ENCODE measurements around the gene IL3RA.

IL3RA gene

DNA sequence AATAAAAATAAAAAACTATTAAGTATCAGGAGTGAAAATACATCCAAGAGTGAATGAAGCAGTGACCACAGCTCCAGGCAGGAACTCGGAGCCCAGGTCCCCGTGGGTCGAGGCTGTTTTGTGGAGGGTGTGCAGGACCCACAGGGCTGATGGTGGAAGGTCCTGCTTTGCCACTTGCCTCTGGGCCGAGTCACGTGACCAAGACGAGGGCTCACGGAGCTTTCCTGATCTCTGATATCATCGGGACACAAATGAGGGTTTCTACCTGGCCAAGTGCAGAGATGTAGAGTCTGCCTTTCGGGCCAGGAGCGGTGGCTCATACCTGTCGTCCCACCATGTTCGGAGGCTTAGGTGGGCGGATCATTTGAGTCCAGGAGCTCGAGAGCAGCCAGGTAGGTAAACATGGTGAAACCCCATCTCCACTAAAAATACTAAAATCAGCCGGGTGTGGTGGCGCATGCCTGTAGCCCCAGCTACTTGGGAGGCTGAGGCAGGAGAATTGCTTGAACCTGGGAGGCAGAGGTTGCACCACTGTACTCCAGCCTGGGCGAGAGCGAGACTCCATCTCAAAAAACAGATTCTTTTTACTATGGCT, 48.2 kb downstream of the IL3RA start:
- DNase-seq (ENCODE audit: low read depth), result no peak

DNA sequence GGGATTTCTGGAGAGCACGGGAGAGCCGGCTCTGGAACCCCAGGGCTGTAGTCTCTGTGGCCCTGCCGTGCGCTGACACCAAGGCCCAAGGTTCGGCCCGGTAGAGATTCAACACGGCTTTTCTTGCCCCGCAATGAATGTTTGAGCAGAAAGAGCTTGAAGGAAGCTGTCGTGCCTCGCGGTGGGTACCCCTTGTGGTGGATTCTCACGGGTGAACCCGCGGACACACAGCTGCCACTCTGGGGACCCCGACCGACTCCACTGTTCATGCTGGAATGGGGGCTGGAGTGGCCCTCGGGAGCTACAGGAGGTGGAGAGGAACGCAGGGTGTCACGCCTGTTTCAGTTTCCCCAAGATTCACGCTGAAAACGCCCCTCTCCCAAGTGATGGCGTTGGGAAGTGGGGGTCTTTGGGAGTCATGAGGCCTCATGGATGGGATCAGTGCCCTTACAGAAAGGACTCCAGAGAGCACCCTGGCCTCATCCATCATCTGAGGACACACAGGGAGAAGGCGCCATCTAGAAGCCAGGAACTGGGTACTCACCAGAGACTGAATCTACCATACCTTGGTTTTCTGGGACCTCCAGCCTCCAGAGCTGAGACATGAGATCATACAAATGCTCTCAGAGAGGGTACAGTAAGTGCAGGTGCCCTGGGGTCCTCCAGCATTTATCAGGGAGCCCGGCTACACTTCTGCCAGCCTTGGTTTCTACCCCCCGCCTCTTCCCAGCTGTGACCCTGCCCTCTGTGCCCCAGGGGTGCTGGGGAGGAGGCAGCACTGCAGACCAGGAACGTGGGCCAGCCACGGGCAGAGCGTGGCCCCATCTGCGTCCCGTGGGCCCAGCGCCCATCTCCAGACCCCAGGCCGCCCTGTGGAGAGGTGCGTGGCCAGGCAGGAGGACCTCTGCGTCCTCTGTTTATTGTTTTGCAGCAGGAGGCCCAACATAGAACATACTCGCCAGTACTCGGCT, 49.0 kb downstream of the IL3RA start:
- DNase-seq (ENCODE audit: low read depth), result no peak

DNA sequence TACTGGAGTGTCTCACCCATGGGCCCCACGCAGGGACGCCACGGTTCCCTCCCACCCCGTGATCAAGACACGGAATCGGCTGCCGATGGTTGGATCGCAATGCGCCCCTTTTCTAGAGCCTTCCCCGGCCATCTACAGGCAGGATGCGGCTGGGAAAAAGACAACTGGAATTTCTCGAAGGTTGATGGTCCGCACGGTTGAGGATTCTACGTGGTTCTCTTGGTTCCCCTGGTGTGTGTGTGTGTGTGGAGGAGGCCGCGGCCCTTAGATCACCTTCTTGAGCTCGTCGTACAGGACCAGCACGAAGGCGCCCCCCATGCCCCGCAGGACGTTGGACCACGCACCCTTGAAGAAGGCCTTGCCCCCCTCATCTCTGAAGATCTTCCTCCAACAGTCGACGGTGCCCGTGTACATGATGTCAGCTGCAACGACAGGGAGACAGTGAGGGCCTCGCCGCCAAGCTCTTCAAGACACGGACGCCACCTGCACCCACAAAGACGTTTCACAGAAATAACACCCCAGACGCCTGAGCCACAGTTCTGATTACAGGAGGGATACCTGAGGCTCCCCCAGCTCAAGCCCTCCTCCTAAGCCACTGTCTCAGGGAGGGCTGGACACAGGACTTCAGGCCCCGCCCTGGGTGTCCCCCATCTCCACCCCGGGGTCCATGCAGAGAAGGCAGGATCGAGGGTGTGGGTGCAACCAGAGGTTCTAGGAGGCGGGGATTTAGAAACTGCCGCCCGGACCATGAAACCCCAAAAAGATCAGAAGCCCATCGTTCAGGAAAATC, 49.9 kb downstream of the IL3RA start:
- no peak for DNase-seq (ENCODE audit: low read depth)

DNA sequence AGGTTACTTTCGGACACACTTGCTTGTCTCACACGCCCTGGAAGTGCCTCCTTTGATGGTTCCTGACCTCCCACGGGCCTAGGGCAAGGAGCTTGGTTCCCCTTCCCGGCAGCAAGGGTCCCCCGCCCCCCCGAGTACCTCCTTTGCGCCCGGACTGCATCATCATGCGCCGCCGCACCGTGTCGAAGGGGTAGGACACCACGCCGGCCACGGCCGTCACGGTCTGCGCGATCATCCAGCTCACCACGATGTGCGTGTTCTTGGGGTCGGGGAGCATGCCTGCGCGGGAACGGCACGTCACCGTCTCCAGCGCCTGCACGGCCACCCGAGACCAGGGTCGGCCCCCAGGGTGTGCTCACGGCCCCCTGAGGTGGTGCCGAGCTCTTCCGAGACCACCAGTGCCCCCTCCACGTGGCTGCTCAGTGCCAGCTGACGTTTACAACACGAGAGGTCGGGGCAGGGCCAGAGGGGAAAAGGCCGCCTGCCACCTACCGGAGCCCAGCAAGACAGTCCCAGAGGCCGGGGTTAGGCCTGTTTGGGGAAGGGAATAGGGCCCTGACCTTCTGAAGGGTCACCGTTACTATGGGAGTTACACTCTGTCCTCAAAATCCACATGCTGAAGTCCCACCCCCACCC, 50.7 kb downstream of the IL3RA start:
- DNase-seq (ENCODE audit: low read depth), result no peak

DNA sequence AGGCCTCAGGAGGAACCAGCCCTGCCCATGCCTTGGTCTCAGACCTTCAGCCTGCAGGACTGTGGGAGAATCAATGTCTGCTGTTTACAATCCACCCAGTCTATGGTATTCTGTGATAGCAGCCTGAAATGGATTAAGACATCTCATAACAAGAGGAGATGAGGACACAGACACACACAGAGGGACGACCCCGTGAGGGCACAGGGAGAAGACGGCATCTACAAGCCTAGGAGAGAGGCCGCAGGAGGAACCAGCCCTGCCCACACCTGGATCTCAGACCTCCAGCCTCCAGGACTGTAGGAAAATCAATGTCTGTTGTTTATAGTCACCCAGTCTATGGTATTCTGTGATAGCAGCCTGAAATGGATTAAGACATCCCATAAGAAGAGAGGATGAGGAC, 52.1 kb downstream of the IL3RA start:
- no peak for DNase-seq (ENCODE audit: low read depth)

DNA sequence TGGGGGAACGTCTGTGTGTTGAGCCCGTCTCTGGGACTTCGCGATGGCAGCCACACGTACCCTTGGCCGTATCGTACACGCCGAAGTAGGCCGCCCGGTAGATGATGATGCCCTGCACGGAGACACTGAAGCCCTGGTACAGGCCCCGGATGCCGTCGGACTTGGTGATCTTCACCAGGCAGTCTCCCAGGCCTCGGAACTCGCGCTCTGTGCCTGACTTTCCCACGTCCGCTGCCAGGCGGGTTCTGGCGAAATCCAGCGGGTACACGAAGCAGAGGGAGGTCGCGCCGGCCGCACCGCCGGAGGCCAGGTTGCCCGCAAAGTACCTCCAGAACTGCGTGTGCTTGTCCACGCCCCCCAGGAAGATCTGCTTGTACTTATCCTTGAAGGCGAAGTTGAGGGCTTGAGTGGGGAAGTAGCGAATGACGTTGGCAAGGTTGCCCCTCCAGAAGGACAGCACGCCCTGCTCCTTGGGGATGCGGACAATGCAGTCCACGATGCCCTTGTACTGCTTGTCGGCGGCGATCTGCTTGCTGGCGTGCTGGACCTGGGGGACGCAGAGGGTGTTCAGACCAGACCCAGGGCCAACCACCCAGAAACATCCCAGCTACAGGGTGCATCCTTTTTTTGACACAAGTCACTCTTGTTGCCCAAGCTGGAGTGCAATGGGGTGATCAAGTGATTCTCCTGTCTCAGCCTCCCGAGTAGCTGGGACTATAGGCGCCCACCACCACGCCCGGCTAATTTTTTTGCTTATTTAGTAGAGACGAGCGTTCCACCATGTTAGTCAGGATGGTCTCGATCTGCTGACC, 52.8 kb downstream of the IL3RA start:
- no peak for DNase-seq (ENCODE audit: low read depth)

DNA sequence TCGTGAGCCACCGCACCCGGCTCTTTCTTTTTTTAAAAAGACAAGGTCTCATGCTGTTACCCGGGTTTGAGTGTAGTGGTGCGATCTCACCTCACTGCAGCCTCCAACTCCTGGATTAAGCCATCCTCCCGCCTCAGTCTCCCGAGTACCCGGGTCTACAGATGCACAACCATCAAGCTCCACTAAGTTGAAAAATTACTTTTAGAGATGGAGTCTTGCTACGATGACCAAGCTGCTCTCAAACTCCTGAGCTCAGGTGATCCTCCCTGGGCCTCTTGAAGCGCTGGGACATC, 53.4 kb downstream of the IL3RA start:
- no peak for DNase-seq (ENCODE audit: low read depth)

DNA sequence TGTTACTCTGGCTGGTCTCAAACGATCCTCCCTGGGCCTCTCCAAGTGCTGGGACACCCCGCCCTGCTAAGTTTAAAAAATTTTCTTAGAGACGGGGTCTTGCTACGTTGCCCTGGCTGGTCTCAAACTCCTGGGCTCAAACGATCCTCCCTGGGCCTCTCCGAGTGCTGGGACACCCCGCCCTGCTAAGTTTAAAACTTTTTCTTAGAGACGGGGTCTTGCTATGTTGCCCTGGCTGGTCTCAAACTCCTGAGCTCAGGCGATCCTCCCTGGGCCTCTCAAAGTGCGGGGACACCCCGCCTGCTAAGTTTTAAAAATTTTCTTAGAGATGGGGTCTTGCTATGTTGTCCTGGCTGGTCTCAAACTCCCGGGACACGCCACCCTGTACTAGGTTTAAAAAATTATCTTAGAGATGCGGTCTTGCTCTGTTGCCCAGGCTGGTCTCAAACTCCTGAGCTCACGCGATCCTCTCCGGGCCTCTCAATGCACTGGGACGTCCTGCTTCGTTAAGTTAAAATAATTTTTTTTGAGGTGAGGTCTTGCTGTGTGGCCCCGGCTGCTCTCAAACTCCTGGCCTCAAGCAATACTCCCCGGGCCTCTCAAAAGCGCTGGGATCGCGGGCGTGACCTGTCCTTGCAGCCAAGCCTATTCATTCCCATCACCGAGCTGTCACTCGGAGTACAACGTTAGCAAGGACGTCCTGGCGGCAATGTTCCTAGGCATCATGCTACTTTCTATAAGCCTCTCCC, 54.2 kb downstream of the IL3RA start:
- DNase-seq (ENCODE audit: low read depth), result no peak

DNA sequence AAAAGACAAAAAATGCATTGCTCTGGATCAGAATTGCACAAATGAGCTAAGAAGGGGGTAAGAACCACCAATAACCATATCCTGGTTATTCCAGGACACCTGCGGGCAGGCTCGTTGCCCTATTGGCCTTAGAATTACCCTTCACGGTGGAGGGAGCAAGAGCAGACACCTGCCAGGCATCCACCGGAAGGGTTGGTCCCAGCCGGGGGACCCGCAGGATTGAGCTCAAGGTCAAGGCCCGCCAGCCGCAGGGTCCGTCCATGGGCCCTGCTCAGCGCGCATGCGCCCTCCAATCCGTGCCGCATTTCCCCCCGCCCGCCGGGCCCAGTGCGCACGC, 54.8 kb downstream of the IL3RA start:
- DNase-seq (ENCODE audit: low read depth), result peak; percentile 90

DNA sequence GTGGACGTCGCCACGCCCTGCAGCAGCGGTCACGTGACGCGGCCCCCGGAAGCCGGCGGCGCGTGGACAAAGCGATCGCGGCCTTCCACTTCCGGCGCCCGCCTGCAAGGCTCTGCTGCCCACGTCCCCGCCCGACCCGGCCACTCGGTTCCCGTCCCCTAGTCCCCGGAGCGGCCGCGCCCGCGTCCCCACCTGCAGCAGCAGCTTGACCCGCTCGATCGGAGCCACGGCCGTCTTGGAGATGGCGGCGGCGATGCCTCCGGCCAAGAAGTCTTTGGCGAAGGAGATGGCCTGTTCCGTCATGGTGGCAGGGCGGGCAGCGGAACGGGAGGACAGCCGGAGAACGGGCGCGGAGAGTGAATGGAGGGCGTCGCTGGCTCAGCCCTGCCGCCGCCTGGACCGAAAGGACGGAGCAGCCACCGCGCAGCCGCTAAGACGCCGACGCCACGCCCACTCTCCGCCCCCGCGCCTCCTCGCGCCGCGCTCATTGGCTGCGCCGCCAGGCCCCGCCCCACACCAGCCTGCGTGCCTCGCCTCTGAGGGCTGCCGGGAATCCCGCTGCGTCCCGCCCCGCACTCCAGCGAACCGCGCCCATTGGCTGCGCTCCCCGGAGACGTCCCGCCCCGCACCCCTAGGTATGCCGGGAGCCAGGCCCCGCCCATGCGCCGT, 55.3 kb downstream of the IL3RA start, which contains the start of gene SLC25A6:
Gene SLC25A6 (minus strand): TSS at position 407 of the 669 bp plus-strand sequence. CDS start 104 bp downstream, at position 303.
- DNase-seq (ENCODE audit: low read depth), result peak; percentile 99

DNA sequence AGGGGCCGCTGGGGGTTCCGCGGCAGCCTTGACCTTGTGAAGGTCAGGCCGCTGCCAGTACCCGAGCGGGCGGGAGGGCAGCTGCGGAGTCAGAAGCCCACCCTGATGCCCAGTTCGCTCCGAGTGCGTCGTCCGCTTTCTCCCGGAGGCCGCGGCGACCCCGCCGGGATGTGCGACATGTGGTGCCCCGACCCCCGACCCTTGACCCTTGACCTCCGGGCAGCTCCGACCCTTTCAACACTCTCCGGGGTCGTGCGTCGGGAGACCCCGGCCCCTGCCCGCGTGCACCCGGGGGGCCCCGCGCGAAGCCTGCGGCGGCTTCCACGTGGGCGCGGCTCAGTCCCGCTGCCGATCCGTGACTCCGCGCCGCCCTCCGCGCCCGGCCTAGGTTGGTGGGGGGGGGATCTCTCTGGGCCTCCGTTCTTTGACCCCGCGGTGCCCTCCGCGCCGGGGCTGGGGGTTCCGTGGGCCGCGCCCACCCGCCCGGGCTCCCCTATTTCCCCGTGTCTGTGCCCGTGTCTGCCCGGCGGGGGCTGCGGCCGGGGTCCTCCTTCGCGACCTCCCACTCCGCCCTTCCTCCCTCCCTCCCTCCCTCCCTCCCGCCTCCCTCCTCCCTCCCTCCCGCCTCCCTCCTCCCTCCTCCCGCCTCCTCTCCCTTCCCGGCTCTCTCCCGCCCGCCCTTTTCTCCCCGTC, 55.9 kb downstream of the IL3RA start:
- DNase-seq (ENCODE audit: low read depth), result peak; percentile 36

DNA sequence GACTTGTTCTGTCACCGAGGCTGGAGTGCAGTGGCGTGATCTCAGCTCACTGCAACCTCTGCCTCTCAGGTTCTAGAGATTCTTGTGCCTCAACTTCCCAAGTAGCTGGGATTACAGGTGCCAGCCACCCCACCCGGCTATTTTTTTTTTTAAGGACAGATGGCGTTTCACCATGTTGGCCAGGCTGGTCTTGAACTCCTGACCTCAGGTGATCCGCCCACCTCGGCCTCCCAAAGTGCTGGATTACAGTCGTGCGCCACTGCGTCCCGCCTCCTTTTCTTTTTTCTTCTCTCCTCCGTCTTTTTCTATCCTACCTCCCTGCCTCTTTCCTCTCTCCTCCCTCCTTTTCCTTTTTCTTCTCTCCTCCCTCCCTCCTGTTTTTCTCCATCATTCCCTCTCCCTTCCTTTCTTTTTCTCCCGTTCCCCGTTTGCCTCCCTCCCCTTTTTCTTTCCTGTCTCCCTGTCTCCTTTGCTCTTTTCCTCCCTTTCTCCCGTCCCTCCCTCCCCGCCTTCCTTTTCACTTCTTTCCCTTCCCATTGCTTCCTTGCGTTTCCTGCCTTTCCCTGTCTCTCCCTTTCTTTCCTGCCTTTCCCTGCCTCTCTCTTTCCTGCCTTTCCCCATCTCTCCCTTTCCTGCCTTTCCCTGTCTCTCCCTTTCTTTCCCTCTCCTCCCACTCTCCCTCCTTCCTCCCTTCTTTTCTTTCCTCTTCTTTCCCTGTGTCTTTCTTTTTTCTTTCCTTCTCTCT, 57.5 kb downstream of the IL3RA start:
- DNase-seq (ENCODE audit: low read depth), result no peak

DNA sequence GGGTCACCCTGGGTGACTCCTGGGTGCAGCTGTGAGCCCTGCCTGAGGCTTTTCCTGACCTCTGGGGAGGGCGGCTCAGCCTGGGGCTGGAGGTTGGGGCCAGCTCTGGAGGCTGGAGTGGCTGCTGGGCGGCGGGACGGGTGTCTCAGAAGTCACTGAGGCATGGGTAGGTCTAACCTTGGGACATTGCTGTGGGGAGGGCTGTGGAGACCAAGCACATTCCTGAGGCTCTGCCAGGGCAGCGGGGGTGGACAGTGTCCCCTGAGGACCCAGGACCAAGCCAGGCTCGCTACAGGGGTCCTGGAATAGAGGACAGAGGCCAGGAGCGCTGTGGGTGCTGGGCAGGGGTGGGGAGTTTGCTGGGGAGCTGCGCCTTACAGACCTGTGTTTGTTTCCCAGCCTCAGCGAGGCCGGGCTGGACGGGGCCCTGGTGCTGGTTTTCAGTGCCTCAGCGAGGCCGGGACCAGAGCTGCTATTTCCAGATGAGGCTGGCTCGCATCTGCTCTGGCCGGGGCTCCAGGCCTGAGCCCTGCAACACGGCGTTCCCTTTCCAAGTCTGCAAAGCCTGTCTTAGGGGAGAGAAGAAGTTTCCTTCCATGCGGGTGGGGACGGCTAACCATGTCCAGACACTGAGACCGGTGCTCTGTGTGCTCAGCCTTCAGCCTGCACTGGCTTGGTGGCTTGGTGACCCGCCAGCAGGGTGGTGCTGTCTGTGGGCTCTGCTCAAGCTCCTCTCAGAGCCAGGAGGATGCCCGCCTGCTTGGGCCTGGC, 58.3 kb downstream of the IL3RA start:
- no peak for DNase-seq (ENCODE audit: low read depth)

DNA sequence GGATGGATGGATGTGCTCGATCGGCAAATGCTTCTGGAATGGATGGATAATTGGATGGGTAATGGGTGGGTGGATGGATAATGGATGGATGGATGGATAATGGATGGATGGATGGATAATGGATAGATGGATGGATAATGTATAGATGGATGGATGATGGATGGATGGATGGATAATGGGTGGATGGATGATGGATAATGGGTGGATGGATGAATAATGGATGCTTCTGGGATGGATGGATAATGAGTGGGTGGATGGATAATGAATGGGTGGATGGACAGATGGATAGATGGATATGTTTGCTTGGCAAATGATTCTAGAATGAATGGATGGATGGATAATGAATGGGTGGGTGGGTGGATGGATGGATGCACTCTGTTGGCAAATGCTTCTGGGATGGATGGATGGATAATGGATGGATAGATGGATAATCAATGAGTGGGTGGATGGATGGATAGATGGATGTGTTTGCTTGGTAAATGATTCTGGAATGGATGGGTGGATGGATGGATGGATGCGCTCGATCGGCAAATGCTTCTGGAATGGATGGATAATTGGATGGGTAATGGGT, 59.1 kb downstream of the IL3RA start:
- no peak for DNase-seq (ENCODE audit: low read depth)

DNA sequence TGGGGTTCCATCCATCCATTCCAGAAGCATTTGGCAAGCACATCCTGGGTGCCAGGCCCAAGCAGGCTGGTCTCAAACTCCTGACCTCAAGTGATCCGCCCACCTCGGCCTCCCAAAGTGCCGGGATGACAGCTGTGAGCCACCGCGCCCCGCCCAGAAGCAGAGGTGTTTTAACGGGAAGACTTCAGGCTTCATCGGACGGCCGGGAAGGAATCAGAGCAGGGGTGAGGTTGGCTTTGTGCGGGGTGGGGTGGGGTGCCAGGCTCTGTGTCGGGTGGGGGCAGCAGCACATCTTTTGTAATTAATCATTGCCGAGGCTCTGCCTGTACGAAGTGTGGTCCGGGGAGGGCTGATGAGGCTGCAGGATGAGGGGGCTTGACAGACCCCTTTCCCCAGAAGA, 60.4 kb downstream of the IL3RA start:
- no peak for DNase-seq (ENCODE audit: low read depth)

DNA sequence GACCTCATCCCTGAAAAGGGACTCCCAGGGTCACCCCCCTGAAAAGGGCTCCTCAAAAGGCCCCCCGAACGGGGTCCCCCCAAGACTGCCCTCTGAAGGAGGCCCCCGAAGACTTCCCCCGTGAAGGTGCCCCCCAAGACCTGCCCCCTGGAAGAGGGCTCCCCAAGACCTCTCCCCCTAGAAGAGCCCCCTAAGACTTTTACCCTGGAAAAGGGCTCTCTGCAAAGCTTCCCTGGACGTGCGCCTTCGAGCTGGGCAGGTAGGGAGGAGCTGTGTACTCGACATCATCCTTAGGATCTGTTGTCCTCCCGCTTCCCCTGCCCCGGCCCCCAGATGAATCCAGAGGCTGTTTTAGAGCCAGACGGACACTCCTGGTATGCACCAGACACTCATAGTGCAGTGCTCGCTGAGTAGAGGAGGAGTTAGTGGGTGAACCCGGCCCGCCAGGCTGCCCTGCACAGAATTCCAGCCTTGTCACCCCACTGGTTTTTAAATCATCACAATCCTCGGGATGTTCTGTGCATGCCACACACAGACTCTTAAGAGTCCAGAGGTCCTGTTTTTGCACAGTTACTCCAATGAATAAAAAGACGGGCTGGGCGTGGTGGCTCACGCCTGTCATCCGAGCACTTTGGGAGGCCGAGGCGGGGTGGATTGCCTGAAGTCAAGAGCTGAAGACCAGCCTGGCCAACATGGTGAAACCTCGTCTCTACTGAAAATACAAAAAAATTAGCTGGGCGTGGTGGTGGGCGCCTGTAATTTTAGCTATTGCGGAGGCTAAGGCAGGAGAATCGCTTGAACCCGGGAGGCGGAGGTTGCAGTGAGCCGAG, 61.1 kb downstream of the IL3RA start:
- DNase-seq (ENCODE audit: low read depth), result no peak

All from stimulated activated CD8-positive, alpha-beta memory T cell treated with anti-CD3 and anti-CD28 coated beads, Interleukin-12 subunit alpha, Interleukin-12 subunit beta, amount 100 ng/mL, for 1 hour (primary cell).